Natural killer cell (primary cell): ENCODE results near the gene PORCN. TPM values are rescaled to one million over a fixed set of nuclear protein-coding genes. Genes with fewer than 3 reads are reported as not detected.

Experiments used
- ATAC-seq, 3 donors: fragments of 150-1000 bp in 2 of 3; fragments of 200-7000 bp in 1 of 3; cut with Tn5 transposase; 1 replicate in 1 of 3; 2 replicates in 2 of 3; pipeline ENCODE4 v1.10.0; 2021; ENCODE audit warnings: mild to moderate bottlenecking in 2 of 3, moderate library complexity in 2 of 3
- DNase-seq, 2 donors: peaks; one replicate each; pipeline versions ENCODE4 v3.0.0 to v3.0.0-alpha.2; 2013 to 2021; ENCODE audit warnings: mixed read lengths in 1 of 2
- H3K27ac ChIP-seq: one replicate; pipeline ENCODE4 v1.5.1; 2013; ENCODE audit warnings: mild to moderate bottlenecking, low read length
- H3K27me3 ChIP-seq: one replicate; pipeline ENCODE4 v1.6.1; 2013; ENCODE audit warnings: low read length; ENCODE audit not compliant: control insufficient read depth, insufficient read depth
- H3K36me3 ChIP-seq: one replicate; pipeline ENCODE4 v1.6.1; 2013; ENCODE audit warnings: low read length; ENCODE audit not compliant: control insufficient read depth, insufficient read depth
- H3K4me1 ChIP-seq: one replicate; pipeline ENCODE4 v1.6.1; 2013; ENCODE audit warnings: low read length; ENCODE audit not compliant: control insufficient read depth, insufficient read depth
- H3K4me3 ChIP-seq: one replicate; pipeline ENCODE4 v1.5.1; 2013; ENCODE audit warnings: low read length
- H3K9me3 ChIP-seq: one replicate; pipeline ENCODE4 v1.6.1; 2013; ENCODE audit warnings: low read length; ENCODE audit not compliant: control insufficient read depth, insufficient read depth
- H3K27ac Mint-ChIP-seq, 2 donors: one replicate each; pipeline ENCODE4 v1.8.0; 2022; ENCODE audit warnings: mild to moderate bottlenecking in 2 of 2, mixed read lengths in 2 of 2, moderate library complexity in 1 of 2
- H3K27me3 Mint-ChIP-seq, 2 donors: one replicate each; pipeline ENCODE4 v1.8.0; 2022; ENCODE audit warnings: low read depth in 2 of 2, mixed read lengths in 2 of 2
- H3K36me3 Mint-ChIP-seq: one replicate; pipeline ENCODE4 v1.8.0; 2022; ENCODE audit warnings: mixed read lengths
- H3K4me1 Mint-ChIP-seq, 2 donors: one replicate each; pipeline ENCODE4 v1.8.0; 2022; ENCODE audit warnings: mixed read lengths in 2 of 2
- H3K4me3 Mint-ChIP-seq: one replicate; pipeline ENCODE4 v1.8.0; 2022; ENCODE audit warnings: mild to moderate bottlenecking, moderate library complexity, mixed read lengths
- H3K9me3 Mint-ChIP-seq, 2 donors: one replicate each; pipeline ENCODE4 v1.8.0; 2022; ENCODE audit warnings: mixed read lengths in 2 of 2
- WGBS: methylation state at CpG from one replicate; pipeline ENCODE4 v1.1.7; 2013; ENCODE audit warnings: missing lambda C conversion rate; ENCODE audit not compliant: insufficient coverage; 5-methylcytosine and 5-hydroxymethylcytosine counted together
- intact Hi-C: fragments of 100-400 bp; cut with micrococcal nuclease; formaldehyde crosslinking; loops from one replicate; pipeline ENCODE4 v1.14.2; 2022
- total RNA-seq, 4 donors: library from RNA; stranded (reverse); fragments of 120-200 nt in 1 of 4; gene quantifications; one replicate each; pipeline versions ENCODE4 v1.2.3 to v1.2.4, GENCODE V29; 2013 to 2022
- TF ChIP-seq, protein P1 (sequence below): fragments of 200-600 bp; IDR thresholded peaks from one replicate; pipeline ENCODE4 v1.8.0; 2022; ENCODE audit warnings: antibody characterized with exemption

The PORCN gene
- total RNA-seq, 3 donors from 2014 or later (not counting 1 experiment from before 2014, with no cell fraction given): 29.6 to 33.1 (median 31.1) TPM

GRCh38 chrX:48513670-48514069 lies 4.9 kb downstream of the PORCN start:
- no peaks in the 10 kb centered on the region for H3K9me3 ChIP-seq
- TF ChIP-seq, protein P1, sequence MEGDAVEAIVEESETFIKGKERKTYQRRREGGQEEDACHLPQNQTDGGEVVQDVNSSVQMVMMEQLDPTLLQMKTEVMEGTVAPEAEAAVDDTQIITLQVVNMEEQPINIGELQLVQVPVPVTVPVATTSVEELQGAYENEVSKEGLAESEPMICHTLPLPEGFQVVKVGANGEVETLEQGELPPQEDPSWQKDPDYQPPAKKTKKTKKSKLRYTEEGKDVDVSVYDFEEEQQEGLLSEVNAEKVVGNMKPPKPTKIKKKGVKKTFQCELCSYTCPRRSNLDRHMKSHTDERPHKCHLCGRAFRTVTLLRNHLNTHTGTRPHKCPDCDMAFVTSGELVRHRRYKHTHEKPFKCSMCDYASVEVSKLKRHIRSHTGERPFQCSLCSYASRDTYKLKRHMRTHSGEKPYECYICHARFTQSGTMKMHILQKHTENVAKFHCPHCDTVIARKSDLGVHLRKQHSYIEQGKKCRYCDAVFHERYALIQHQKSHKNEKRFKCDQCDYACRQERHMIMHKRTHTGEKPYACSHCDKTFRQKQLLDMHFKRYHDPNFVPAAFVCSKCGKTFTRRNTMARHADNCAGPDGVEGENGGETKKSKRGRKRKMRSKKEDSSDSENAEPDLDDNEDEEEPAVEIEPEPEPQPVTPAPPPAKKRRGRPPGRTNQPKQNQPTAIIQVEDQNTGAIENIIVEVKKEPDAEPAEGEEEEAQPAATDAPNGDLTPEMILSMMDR: no peak
- H3K4me1 ChIP-seq: peaks cover 11% of the 10 kb centered on the region
- 94% methylated on average over 4 of the region's 4 CpGs for WGBS
- intact Hi-C loops: no loop called here
- ATAC-seq (no peak), DNase-seq (no peak)
- no peak overlapping the region for H3K27ac ChIP-seq
- no peaks in the 10 kb centered on the region for H3K27me3 Mint-ChIP-seq
- H3K27ac Mint-ChIP-seq: no peak overlapping the region
- no peaks in the 10 kb centered on the region for H3K36me3 Mint-ChIP-seq
- H3K4me1 Mint-ChIP-seq: peaks cover 7 to 33% of the 10 kb centered on the region in 2 donors
- H3K4me3 ChIP-seq: no peak overlapping the region
- H3K27me3 ChIP-seq: no peaks in the 10 kb centered on the region
- peaks cover 3% of the 10 kb centered on the region for H3K36me3 ChIP-seq
- no peaks in the 10 kb centered on the region for H3K9me3 Mint-ChIP-seq
- H3K4me3 Mint-ChIP-seq: no peak overlapping the region

DNA sequence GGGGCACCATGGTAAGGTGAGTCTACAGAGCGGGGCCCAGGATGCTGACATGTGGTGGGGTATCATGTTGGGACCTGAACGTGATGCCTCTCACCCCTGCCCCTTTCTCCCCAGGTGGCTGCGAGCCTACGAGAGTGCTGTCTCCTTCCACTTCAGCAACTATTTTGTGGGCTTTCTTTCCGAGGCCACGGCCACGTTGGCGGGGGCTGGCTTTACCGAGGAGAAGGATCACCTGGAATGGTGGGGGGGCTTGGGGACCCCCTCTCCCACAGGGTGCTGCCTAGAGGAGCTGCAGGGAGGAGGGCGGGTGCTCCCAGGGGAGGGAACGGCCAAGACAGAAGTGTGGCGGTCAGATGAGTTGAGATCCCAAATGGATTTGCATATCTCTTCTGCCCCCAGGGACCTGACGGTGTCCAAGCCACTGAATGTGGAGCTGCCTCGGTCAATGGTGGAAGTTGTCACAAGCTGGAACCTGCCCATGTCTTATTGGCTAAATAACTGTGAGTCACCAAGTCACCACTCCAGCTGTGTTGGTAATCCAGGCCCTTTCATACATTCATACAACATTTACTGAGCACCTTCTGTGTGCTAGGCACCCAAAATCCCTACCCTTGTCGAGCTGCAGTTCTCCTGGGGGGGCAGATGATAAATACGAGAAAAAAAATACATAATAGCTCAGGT lies 5.5 kb downstream of the PORCN start:
- no peak overlapping the region for H3K27ac Mint-ChIP-seq
- Histone ChIP-seq H3K9me3 (no peaks in the 10 kb centered on the region), H3K4me3 (no peak overlapping the region), H3K36me3 (peaks cover 3% of the 10 kb centered on the region), H3K27me3 (no peaks in the 10 kb centered on the region), H3K27ac (no peak overlapping the region), H3K4me1 (peaks cover 8% of the 10 kb centered on the region)
- no peaks in the 10 kb centered on the region for H3K9me3 Mint-ChIP-seq
- no peak for DNase-seq
- intact Hi-C loops: no loop called here
- no peaks in the 10 kb centered on the region for H3K36me3 Mint-ChIP-seq
- H3K27me3 Mint-ChIP-seq: no peaks in the 10 kb centered on the region
- H3K4me3 Mint-ChIP-seq: no peak overlapping the region
- peaks cover 7 to 31% of the 10 kb centered on the region in 2 donors for H3K4me1 Mint-ChIP-seq
- ATAC-seq: no peak
- WGBS: 96% methylated on average over 8 of the region's 16 CpGs
- TF ChIP-seq, protein P1: no peak

GRCh38 chrX:48514868-48515460 lies 6.2 kb downstream of the PORCN start:
- H3K27ac Mint-ChIP-seq: no peak overlapping the region
- WGBS: 98% methylated on average over 9 of the region's 9 CpGs
- no peak for DNase-seq

More at GRCh38 chrX:48514868-48515460, 6.2 kb downstream of the PORCN start:
- H3K27me3 Mint-ChIP-seq: no peaks in the 10 kb centered on the region
- H3K9me3 Mint-ChIP-seq: no peaks in the 10 kb centered on the region
- Histone ChIP-seq H3K36me3 (peaks cover 3% of the 10 kb centered on the region), H3K4me3 (no peak overlapping the region), H3K9me3 (no peaks in the 10 kb centered on the region), H3K4me1 (peaks cover under 1% of the 10 kb centered on the region), H3K27ac (no peak overlapping the region), H3K27me3 (no peaks in the 10 kb centered on the region)
- TF ChIP-seq, protein P1: no peak
- H3K36me3 Mint-ChIP-seq: no peaks in the 10 kb centered on the region
- intact Hi-C loops: no loop called here
- H3K4me3 Mint-ChIP-seq: no peak overlapping the region
- no peak for ATAC-seq
- peaks cover 2 to 24% of the 10 kb centered on the region in 2 donors for H3K4me1 Mint-ChIP-seq
